Activated CD4-positive, alpha-beta T cell treated with anti-CD3 and anti-CD28 coated beads, Interleukin-2, amount 10 ng/mL, durations not matched to agents 7 days and 5 days (primary cell): ENCODE measurements around the gene PTPRQ. TPM values are rescaled to one million over a fixed set of nuclear protein-coding genes. Genes with fewer than 3 reads are reported as not detected.

ENCODE experiments used
- CTCF ChIA-PET: fragments of 350-600 bp; sonication (Branson Sonifier 250); formaldehyde crosslinking; loops from one replicate; lab custom pipeline; 2021; ENCODE audit warnings: antibody characterized with exemption; lab: Charles Lee
- POLR2A ChIA-PET: fragments of 350-600 bp; sonication (Branson Sonifier 250); formaldehyde crosslinking; loops from one replicate; lab custom pipeline; 2021; ENCODE audit warnings: antibody characterized with exemption; lab: Charles Lee
- DNase-seq: peaks from one replicate; pipeline ENCODE4 v3.0.0-alpha.2; 2020
- H3K27ac Mint-ChIP-seq: one replicate; pipeline ENCODE4 v1.8.0; 2021; ENCODE audit warnings: mild to moderate bottlenecking, moderate library complexity, mixed read lengths
- H3K27me3 Mint-ChIP-seq: one replicate; pipeline ENCODE4 v1.8.0; 2021; ENCODE audit warnings: mixed read lengths
- H3K36me3 Mint-ChIP-seq: one replicate; pipeline ENCODE4 v1.8.0; 2021; ENCODE audit warnings: low read depth, mixed read lengths
- H3K4me1 Mint-ChIP-seq: one replicate; pipeline ENCODE4 v1.8.0; 2021; ENCODE audit warnings: mixed read lengths
- H3K4me3 Mint-ChIP-seq: one replicate; pipeline ENCODE4 v1.8.0; 2021; ENCODE audit warnings: mild to moderate bottlenecking, moderate library complexity, mixed read lengths
- H3K9me3 Mint-ChIP-seq: one replicate; pipeline ENCODE4 v1.8.0; 2021; ENCODE audit warnings: mixed read lengths
- total RNA-seq, 2 experiments: library from RNA; stranded (reverse); gene quantifications; one replicate each; pipeline ENCODE4 v1.2.3, GENCODE V29; 2021

PTPRQ gene
- total RNA-seq, 2 experiments from 2014 or later, result not detected

- H3K4me3 Mint-ChIP-seq, result no peak overlapping the region
- POLR2A ChIA-PET, result no interaction called here
Measured at GRCh38 chr12:80690090-80690489, 246.1 kb downstream of the PTPRQ start.

GRCh38 chr12:80690513-80690912 lies 246.5 kb downstream of the PTPRQ start:
- no peaks in the 10 kb centered on the region for H3K9me3 Mint-ChIP-seq
- H3K4me1 Mint-ChIP-seq, result no peaks in the 10 kb centered on the region
- no peak for DNase-seq
- H3K27me3 Mint-ChIP-seq, result no peaks in the 10 kb centered on the region
- H3K36me3 Mint-ChIP-seq, result no peaks in the 10 kb centered on the region
- POLR2A ChIA-PET, result no interaction called here
- no peak overlapping the region for H3K27ac Mint-ChIP-seq
- CTCF ChIA-PET, result no interaction called here
- H3K4me3 Mint-ChIP-seq, result no peak overlapping the region

More at GRCh38 chr12:80690090-80690489, 246.1 kb downstream of the PTPRQ start:
- H3K9me3 Mint-ChIP-seq, result no peaks in the 10 kb centered on the region
- no peak for DNase-seq
- H3K27ac Mint-ChIP-seq, result no peak overlapping the region
- CTCF ChIA-PET, result no interaction called here
- no peaks in the 10 kb centered on the region for H3K4me1 Mint-ChIP-seq
- no peaks in the 10 kb centered on the region for H3K27me3 Mint-ChIP-seq
- no peaks in the 10 kb centered on the region for H3K36me3 Mint-ChIP-seq

- Mint-ChIP-seq H3K4me3 (no peak overlapping the region), H3K27ac (no peak overlapping the region), H3K4me1 (no peaks in the 10 kb centered on the region), H3K27me3 (no peaks in the 10 kb centered on the region), H3K36me3 (no peaks in the 10 kb centered on the region), H3K9me3 (no peaks in the 10 kb centered on the region)
- ChIA-PET POLR2A (no interaction called here), CTCF (no interaction called here)
- no peak for DNase-seq
Measured at GRCh38 chr12:80692114-80692513, 248.1 kb downstream of the PTPRQ start.

GRCh38 chr12:80697270-80697887 lies 253.3 kb downstream of the PTPRQ start:
- ChIA-PET CTCF (no interaction called here), POLR2A (no interaction called here)
- no peaks in the 10 kb centered on the region for H3K27me3 Mint-ChIP-seq

GRCh38 chr12:80698256-80698655 lies 254.2 kb downstream of the PTPRQ start:
- no peak overlapping the region for H3K4me3 Mint-ChIP-seq
- H3K27ac Mint-ChIP-seq, result no peak overlapping the region
- H3K4me1 Mint-ChIP-seq, result no peaks in the 10 kb centered on the region
- H3K27me3 Mint-ChIP-seq, result no peaks in the 10 kb centered on the region
- no peaks in the 10 kb centered on the region for H3K36me3 Mint-ChIP-seq
- ChIA-PET POLR2A (no interaction called here), CTCF (no interaction called here)
- no peak for DNase-seq
- H3K9me3 Mint-ChIP-seq, result no peaks in the 10 kb centered on the region

More at GRCh38 chr12:80697270-80697887, 253.3 kb downstream of the PTPRQ start:
- no peak overlapping the region for H3K27ac Mint-ChIP-seq
- no peaks in the 10 kb centered on the region for H3K9me3 Mint-ChIP-seq
- no peaks in the 10 kb centered on the region for H3K36me3 Mint-ChIP-seq
- H3K4me1 Mint-ChIP-seq, result no peaks in the 10 kb centered on the region
- DNase-seq, result no peak
- no peak overlapping the region for H3K4me3 Mint-ChIP-seq

GRCh38 chr12:80698847-80699542 lies 255.0 kb downstream of the PTPRQ start:
- H3K4me3 Mint-ChIP-seq, result no peak overlapping the region

GRCh38 chr12:80700327-80700726 lies 256.3 kb downstream of the PTPRQ start:
- Mint-ChIP-seq H3K9me3 (no peaks in the 10 kb centered on the region), H3K27ac (no peak overlapping the region), H3K36me3 (no peaks in the 10 kb centered on the region), H3K4me3 (no peak overlapping the region), H3K27me3 (no peaks in the 10 kb centered on the region), H3K4me1 (no peaks in the 10 kb centered on the region)
- CTCF ChIA-PET, result no interaction called here
- POLR2A ChIA-PET, result no interaction called here
- DNase-seq, result no peak

More at GRCh38 chr12:80698847-80699542, 255.0 kb downstream of the PTPRQ start:
- POLR2A ChIA-PET, result no interaction called here
- Mint-ChIP-seq H3K9me3 (no peaks in the 10 kb centered on the region), H3K27me3 (no peaks in the 10 kb centered on the region), H3K27ac (no peak overlapping the region), H3K36me3 (no peaks in the 10 kb centered on the region), H3K4me1 (no peaks in the 10 kb centered on the region)
- DNase-seq, result no peak
- CTCF ChIA-PET, result no interaction called here

GRCh38 chr12:80701388-80701787 lies 257.4 kb downstream of the PTPRQ start:
- Mint-ChIP-seq H3K9me3 (no peaks in the 10 kb centered on the region), H3K36me3 (no peaks in the 10 kb centered on the region), H3K4me1 (no peaks in the 10 kb centered on the region), H3K4me3 (no peak overlapping the region), H3K27ac (no peak overlapping the region), H3K27me3 (no peaks in the 10 kb centered on the region)
- CTCF ChIA-PET, result no interaction called here
- no peak for DNase-seq
- POLR2A ChIA-PET, result no interaction called here

- Mint-ChIP-seq H3K27ac (no peak overlapping the region), H3K4me1 (no peaks in the 10 kb centered on the region), H3K9me3 (no peaks in the 10 kb centered on the region), H3K27me3 (peaks cover 8% of the 10 kb centered on the region), H3K4me3 (no peak overlapping the region), H3K36me3 (no peaks in the 10 kb centered on the region)
- CTCF ChIA-PET, result no interaction called here
- POLR2A ChIA-PET, result interaction anchor here (0.7 kb wide), 1 partner anchor 143 kb away, joined by 3 read pairs; no protein-coding TSS in a partner anchor
- DNase-seq, result no peak
Measured at GRCh38 chr12:80702889-80703805, 259.1 kb downstream of the PTPRQ start.

GRCh38 chr12:80704420-80704819 lies 260.4 kb downstream of the PTPRQ start:
- no peaks in the 10 kb centered on the region for H3K36me3 Mint-ChIP-seq

GRCh38 chr12:80707126-80707829 lies 263.2 kb downstream of the PTPRQ start, which contains the start of gene MYF6:
Gene MYF6, plus strand, starts transcription at chr12:80707634. Its CDS starts 86 bp downstream, at chr12:80707720.
- Mint-ChIP-seq H3K9me3 (no peaks in the 10 kb centered on the region), H3K4me3 (no peak within 1 kb of the TSS), H3K27ac (no peak within 1 kb of the TSS), H3K27me3 (peaks cover 28% of the 10 kb centered on the region), H3K4me1 (no peaks in the 10 kb centered on the region), H3K36me3 (no peaks in the 10 kb centered on the region)
- no peak for DNase-seq
- ChIA-PET POLR2A (no interaction called here), CTCF (no interaction called here)

More at GRCh38 chr12:80704420-80704819, 260.4 kb downstream of the PTPRQ start:
- POLR2A ChIA-PET, result no interaction called here
- no peak overlapping the region for H3K4me3 Mint-ChIP-seq
- H3K9me3 Mint-ChIP-seq, result no peaks in the 10 kb centered on the region
- CTCF ChIA-PET, result no interaction called here
- H3K4me1 Mint-ChIP-seq, result no peaks in the 10 kb centered on the region
- DNase-seq, result no peak
- no peak overlapping the region for H3K27ac Mint-ChIP-seq
- peaks cover 18% of the 10 kb centered on the region for H3K27me3 Mint-ChIP-seq

- no peak for DNase-seq
Measured at GRCh38 chr12:80707830-80708258, 263.8 kb downstream of the PTPRQ start.

More at GRCh38 chr12:80707830-80708258, 263.8 kb downstream of the PTPRQ start:
- H3K27me3 Mint-ChIP-seq, result peaks cover 28% of the 10 kb centered on the region
- ChIA-PET POLR2A (no interaction called here), CTCF (no interaction called here)
- H3K4me1 Mint-ChIP-seq, result no peaks in the 10 kb centered on the region
- no peak overlapping the region for H3K4me3 Mint-ChIP-seq
- no peaks in the 10 kb centered on the region for H3K36me3 Mint-ChIP-seq
- H3K27ac Mint-ChIP-seq, result no peak overlapping the region
- H3K9me3 Mint-ChIP-seq, result no peaks in the 10 kb centered on the region
